Measurements from ENCODE around the gene RAB17.
"Not testable (repeated sequence)": the region's sequence is repeated elsewhere in the genome, so short reads cannot be mapped to it uniquely, and the experiment has no call there.

RAB17 gene

GRCh38 chr2:237597196-237598145, 6.9 kb upstream of the RAB17 start:
- DNase-seq (ENCODE audit: low read depth): no peak
- H3K4me3 ChIP-seq (ENCODE audit: low read length): no peak overlapping the region
- TF ChIP-seq CTCF (conservative IDR thresholded peaks at IDR 0.05; ENCODE audit: low read length): no peak

DNA sequence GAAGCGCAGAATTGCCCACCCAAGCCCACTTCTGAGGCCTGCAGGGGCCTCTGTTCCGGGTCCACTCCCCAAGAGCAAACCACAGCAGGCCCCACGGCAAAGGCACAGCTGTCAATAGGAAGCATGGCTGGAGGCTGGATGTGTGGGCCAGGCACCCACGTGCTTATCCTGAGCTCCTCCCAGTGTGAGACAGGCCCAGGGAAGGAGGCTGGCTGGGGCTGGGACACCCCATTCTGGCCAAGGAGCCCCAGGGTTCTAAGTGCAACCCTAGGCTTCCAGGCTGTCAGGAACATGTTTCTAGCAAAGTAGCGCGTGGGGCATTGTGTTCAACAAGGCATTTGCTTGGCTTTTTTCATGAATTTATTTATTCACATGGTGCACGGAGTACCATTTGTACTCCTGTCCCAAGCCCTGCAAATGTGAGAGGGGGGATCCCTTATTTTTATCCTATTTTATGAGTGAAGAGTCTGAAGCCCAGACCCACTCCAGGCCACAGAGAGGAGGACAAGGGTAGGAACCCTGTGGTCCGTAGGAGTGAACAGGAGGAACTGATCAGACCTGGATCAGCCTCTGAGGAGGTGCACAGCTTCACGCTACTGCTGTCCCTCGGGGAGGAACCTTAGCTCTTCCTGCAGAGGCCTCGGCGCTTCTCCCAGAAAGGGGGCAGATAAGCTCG, 6.1 kb upstream of the RAB17 start:
- H3K4me3 ChIP-seq (ENCODE audit: low read length): no peak overlapping the region
- no peak for TF ChIP-seq CTCF (conservative IDR thresholded peaks at IDR 0.05; ENCODE audit: low read length)

GRCh38 chr2:237595829-237596519, 5.4 kb upstream of the RAB17 start:
- not testable (repeated sequence) for H3K4me3 ChIP-seq (ENCODE audit: low read length); DNase-seq (ENCODE audit: low read depth)

More for the DNA sequence above, 6.1 kb upstream of the RAB17 start:
- DNase-seq (ENCODE audit: low read depth): no peak

- TF ChIP-seq CTCF (conservative IDR thresholded peaks at IDR 0.05; ENCODE audit: low read length): no peak
- DNase-seq (ENCODE audit: low read depth): no peak
- H3K4me3 ChIP-seq (ENCODE audit: low read length): no peak overlapping the region
Observed at GRCh38 chr2:237594514-237594871, 4.0 kb upstream of the RAB17 start.

GRCh38 chr2:237593596-237594320, 3.2 kb upstream of the RAB17 start:
- DNase-seq (ENCODE audit: low read depth): no peak
- TF ChIP-seq CTCF (conservative IDR thresholded peaks at IDR 0.05; ENCODE audit: low read length): no peak
- H3K4me3 ChIP-seq (ENCODE audit: low read length): no peak overlapping the region

DNA sequence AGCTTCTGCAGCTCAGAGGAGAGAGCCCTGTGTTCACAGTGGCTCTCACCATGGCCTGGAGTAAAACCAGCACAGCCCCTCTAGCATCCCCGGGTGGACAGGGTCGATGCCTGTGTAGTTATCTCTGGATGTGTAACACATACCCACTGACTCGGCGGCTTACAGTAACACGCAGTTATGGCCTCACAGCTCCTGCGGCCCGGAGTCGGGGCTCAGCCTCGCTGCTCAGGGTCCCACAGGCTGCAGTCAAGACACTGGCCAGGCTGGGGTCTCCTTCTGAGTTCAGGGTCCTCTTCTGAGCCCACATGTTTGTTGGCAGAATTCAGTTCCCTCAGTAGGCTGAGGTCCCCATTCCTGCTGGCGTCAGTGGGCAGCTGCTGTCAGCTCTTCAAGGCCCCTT, 2.5 kb upstream of the RAB17 start:
- H3K4me3 ChIP-seq (ENCODE audit: low read length): no peak overlapping the region
- TF ChIP-seq CTCF (conservative IDR thresholded peaks at IDR 0.05; ENCODE audit: low read length): no peak
- no peak for DNase-seq (ENCODE audit: low read depth)

- no peak overlapping the region for H3K4me3 ChIP-seq (ENCODE audit: low read length)
- TF ChIP-seq CTCF (conservative IDR thresholded peaks at IDR 0.05; ENCODE audit: low read length): no peak
- DNase-seq (ENCODE audit: low read depth): no peak
Observed at GRCh38 chr2:237592425-237592980, 2.0 kb upstream of the RAB17 start.
